ENCODE results near the gene TRHDE.

The TRHDE gene

DNA sequence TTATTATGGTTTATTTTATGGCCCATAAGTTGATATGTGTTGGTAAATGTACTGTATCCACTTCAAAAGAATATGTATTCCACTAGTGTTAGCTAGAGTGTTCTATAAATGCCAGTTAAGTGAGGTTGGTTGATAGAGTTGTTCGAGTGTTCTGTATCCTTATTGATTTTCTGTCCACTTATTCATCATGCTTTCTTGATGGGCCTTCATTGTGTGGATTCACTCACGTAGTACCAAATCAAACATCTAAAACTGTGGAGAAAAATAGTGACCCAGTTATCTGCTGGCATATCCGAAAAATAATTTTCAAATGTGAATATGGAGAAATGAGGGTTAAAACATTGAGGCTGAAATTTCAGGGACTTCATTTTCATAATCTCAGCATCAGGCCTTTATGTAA, 230.4 kb downstream of the TRHDE start:
- TF ChIP-seq EZH2 (IDR thresholded peaks at IDR 0.05; ENCODE audit: borderline replicate concordance, low read length) = no peak
- TF ChIP-seq, protein P1, sequence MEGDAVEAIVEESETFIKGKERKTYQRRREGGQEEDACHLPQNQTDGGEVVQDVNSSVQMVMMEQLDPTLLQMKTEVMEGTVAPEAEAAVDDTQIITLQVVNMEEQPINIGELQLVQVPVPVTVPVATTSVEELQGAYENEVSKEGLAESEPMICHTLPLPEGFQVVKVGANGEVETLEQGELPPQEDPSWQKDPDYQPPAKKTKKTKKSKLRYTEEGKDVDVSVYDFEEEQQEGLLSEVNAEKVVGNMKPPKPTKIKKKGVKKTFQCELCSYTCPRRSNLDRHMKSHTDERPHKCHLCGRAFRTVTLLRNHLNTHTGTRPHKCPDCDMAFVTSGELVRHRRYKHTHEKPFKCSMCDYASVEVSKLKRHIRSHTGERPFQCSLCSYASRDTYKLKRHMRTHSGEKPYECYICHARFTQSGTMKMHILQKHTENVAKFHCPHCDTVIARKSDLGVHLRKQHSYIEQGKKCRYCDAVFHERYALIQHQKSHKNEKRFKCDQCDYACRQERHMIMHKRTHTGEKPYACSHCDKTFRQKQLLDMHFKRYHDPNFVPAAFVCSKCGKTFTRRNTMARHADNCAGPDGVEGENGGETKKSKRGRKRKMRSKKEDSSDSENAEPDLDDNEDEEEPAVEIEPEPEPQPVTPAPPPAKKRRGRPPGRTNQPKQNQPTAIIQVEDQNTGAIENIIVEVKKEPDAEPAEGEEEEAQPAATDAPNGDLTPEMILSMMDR (IDR thresholded peaks at IDR 0.05; ENCODE audit: low read length) = no peak
- Histone ChIP-seq H3K4me2 (ENCODE audit: low read length) (no peak overlapping the region), H3K27me3 (ENCODE audit: insufficient read depth, low read length) (no peaks in the 10 kb centered on the region), H3K36me3 (ENCODE audit: insufficient read depth, low read length) (no peaks in the 10 kb centered on the region), H3K27ac (ENCODE audit: low read depth, low read length, poor library complexity, severe bottlenecking) (no peak overlapping the region), H3K79me2 (ENCODE audit: insufficient read depth, low read length) (no peaks in the 10 kb centered on the region), H4K20me1 (ENCODE audit: insufficient read depth, low read length) (no peaks in the 10 kb centered on the region), H3K9me2 (ENCODE audit: low read depth, low read length) (no peaks in the 10 kb centered on the region), H3K9me3 (ENCODE audit: low read length) (no peaks in the 10 kb centered on the region), H3F3A (ENCODE audit: insufficient read depth, low read length) (no peaks in the 10 kb centered on the region), H3K4me1 (ENCODE audit: insufficient read depth, low read length, severe bottlenecking) (no peaks in the 10 kb centered on the region), H2AFZ (ENCODE audit: low read length) (no peak overlapping the region), H3K4me3 (ENCODE audit: low read depth, low read length, poor library complexity, severe bottlenecking) (no peak overlapping the region), H3K9ac (ENCODE audit: low read length) (no peak overlapping the region)

DNA sequence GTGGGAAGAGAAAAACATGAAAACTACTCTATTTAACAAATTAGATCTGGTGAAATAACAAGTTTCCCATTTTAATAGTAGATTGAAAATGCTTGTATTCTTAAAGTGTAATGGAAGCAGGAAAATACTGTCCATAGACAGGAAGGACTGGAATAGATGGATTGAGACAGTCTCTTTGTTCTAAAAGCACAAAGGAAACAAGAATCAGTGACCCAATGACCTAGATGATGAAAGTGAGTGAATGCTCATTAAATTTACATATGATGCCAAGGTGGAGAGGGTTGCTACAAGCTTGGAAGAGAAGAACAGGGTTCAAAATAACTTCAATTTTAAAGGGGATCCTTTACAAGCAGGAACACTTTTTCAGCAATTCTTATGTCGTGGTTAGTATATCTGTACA, 233.1 kb downstream of the TRHDE start:
- no peaks in the 10 kb centered on the region for H4K20me1 ChIP-seq (ENCODE audit: insufficient read depth, low read length)
- no peak overlapping the region for H3K27ac ChIP-seq (ENCODE audit: low read depth, low read length, poor library complexity, severe bottlenecking)
- no peaks in the 10 kb centered on the region for H3K9me3 ChIP-seq (ENCODE audit: low read length)
- H3K4me2 ChIP-seq (ENCODE audit: low read length) = no peak overlapping the region
- TF ChIP-seq EZH2 (IDR thresholded peaks at IDR 0.05; ENCODE audit: borderline replicate concordance, low read length) = no peak
- TF ChIP-seq, protein P1 (IDR thresholded peaks at IDR 0.05; ENCODE audit: low read length) = no peak
- H3K27me3 ChIP-seq (ENCODE audit: insufficient read depth, low read length) = no peaks in the 10 kb centered on the region
- no peak overlapping the region for H3K4me3 ChIP-seq (ENCODE audit: low read depth, low read length, poor library complexity, severe bottlenecking)
- no peaks in the 10 kb centered on the region for H3K4me1 ChIP-seq (ENCODE audit: insufficient read depth, low read length, severe bottlenecking)
- no peak overlapping the region for H3K9ac ChIP-seq (ENCODE audit: low read length)
- no peaks in the 10 kb centered on the region for H3K36me3 ChIP-seq (ENCODE audit: insufficient read depth, low read length)
- no peaks in the 10 kb centered on the region for H3F3A ChIP-seq (ENCODE audit: insufficient read depth, low read length)
- no peak overlapping the region for H2AFZ ChIP-seq (ENCODE audit: low read length)
- no peaks in the 10 kb centered on the region for H3K79me2 ChIP-seq (ENCODE audit: insufficient read depth, low read length)
- H3K9me2 ChIP-seq (ENCODE audit: low read depth, low read length) = no peaks in the 10 kb centered on the region

DNA sequence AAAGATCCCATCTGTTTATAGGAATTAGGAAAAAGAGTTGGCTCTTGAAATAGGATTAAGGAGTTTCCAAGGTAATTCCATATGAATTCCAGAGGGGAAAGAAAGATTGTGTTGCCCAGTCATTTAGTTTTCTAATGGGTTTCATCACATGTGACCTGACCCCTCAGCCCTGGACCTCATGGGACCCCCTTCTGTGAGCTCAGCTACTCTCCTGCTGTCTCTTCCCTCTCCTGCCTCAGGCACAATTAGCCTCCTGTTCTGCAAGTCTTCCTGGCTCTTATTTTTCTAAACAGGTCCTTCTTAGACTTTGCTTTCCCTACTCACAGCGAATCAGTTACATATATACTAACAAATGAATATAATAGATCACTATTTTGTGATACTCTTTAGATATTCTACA, 237.7 kb downstream of the TRHDE start:
- Histone ChIP-seq H3K9me3 (ENCODE audit: low read length) (no peaks in the 10 kb centered on the region), H3K4me3 (ENCODE audit: low read depth, low read length, poor library complexity, severe bottlenecking) (no peak overlapping the region), H3K27me3 (ENCODE audit: insufficient read depth, low read length) (no peaks in the 10 kb centered on the region), H3K9ac (ENCODE audit: low read length) (no peak overlapping the region), H4K20me1 (ENCODE audit: insufficient read depth, low read length) (no peaks in the 10 kb centered on the region), H3F3A (ENCODE audit: insufficient read depth, low read length) (no peaks in the 10 kb centered on the region), H3K27ac (ENCODE audit: low read depth, low read length, poor library complexity, severe bottlenecking) (no peak overlapping the region), H2AFZ (ENCODE audit: low read length) (no peak overlapping the region), H3K4me2 (ENCODE audit: low read length) (no peak overlapping the region), H3K4me1 (ENCODE audit: insufficient read depth, low read length, severe bottlenecking) (no peaks in the 10 kb centered on the region), H3K36me3 (ENCODE audit: insufficient read depth, low read length) (no peaks in the 10 kb centered on the region), H3K79me2 (ENCODE audit: insufficient read depth, low read length) (no peaks in the 10 kb centered on the region), H3K9me2 (ENCODE audit: low read depth, low read length) (no peaks in the 10 kb centered on the region)
- TF ChIP-seq, protein P1 (IDR thresholded peaks at IDR 0.05; ENCODE audit: low read length) = no peak
- no peak for TF ChIP-seq EZH2 (IDR thresholded peaks at IDR 0.05; ENCODE audit: borderline replicate concordance, low read length)

Measured in OCI-LY1 (cell line).